GM12878 (cell line): ENCODE measurements around the gene MB21D2. TPM values are rescaled to one million over a fixed set of nuclear protein-coding genes. Genes with fewer than 3 reads are reported as not detected.

Experiments
- FOS ChIP-seq: IDR thresholded peaks from 3 replicates; pipeline ENCODE4 v1.6.1; 2011; ENCODE audit warnings: borderline replicate concordance; ENCODE audit not compliant: insufficient read length; ENCODE audit errors: extremely low read depth
- MLLT1 ChIP-seq: fragments of 450-650 bp; IDR thresholded peaks from 2 replicates; pipeline ENCODE4 v1.6.1; 2016; ENCODE audit warnings: mild to moderate bottlenecking
- MYC ChIP-seq: IDR thresholded peaks from 2 replicates; pipeline ENCODE4 v1.6.1; 2011; ENCODE audit warnings: mild to moderate bottlenecking, low read length, moderate library complexity, inconsistent platforms; ENCODE audit not compliant: insufficient read depth, insufficient replicate concordance, insufficient read length, severe bottlenecking
- POLR2A ChIP-seq: IDR thresholded peaks from 2 replicates; pipeline ENCODE4 v1.6.1; 2011; ENCODE audit warnings: low read depth, mild to moderate bottlenecking, low read length
- SKIL ChIP-seq: fragments of 450-650 bp; IDR thresholded peaks from 2 replicates; pipeline ENCODE4 v1.6.1; 2017; ENCODE audit warnings: mild to moderate bottlenecking, low read depth, inconsistent platforms; ENCODE audit not compliant: poor library complexity, severe bottlenecking
- SMAD1 ChIP-seq: fragments of 450-650 bp; IDR thresholded peaks from 2 replicates; pipeline ENCODE4 v1.6.1; 2018; ENCODE audit warnings: mild to moderate bottlenecking, low read depth; ENCODE audit not compliant: partially characterized antibody
- SMARCA5 ChIP-seq: fragments of 450-650 bp; IDR thresholded peaks from 2 replicates; pipeline ENCODE4 v1.6.1; 2017; ENCODE audit warnings: mild to moderate bottlenecking
- ZNF687 ChIP-seq: fragments of 450-650 bp; IDR thresholded peaks from 2 replicates; pipeline ENCODE4 v1.6.1; 2017; ENCODE audit warnings: mild to moderate bottlenecking, moderate library complexity
- polyA plus RNA-seq, 11 experiments: library from polyadenylated mRNA; depleted of rRNA in 4 of 11; unstranded in 6 of 11; stranded (reverse) in 5 of 11; fragments of >200 nt; fragmentation: Nextera tagmentation in 4 of 11; fragmentation: Illumina TruSeq in 1 of 11; extraction: Ambion mirVana in 4 of 11; extraction: Trizol in 1 of 11; gene quantifications; 1 replicate in 1 of 11; 2 replicates in 10 of 11; pipeline versions ENCODE4 v1.2.1 to v1.2.3, GENCODE V29; 2011 to 2016; ENCODE audit warnings: inconsistent platforms in 2 of 11, missing spikeins in 2 of 11, low read depth in 1 of 11
- total RNA-seq, 4 experiments: library from RNA; depleted of rRNA in 3 of 4; stranded (reverse); fragments of >200 nt in 3 of 4; fragmentation: Illumina TruSeq in 1 of 4; extraction: Trizol in 1 of 4; gene quantifications; 2 replicates each; pipeline versions ENCODE4 v1.2.1 to v1.2.3, GENCODE V29; 2013 to 2021
- TF ChIP-seq, protein P1 (sequence below): fragments of 450-650 bp; IDR thresholded peaks from 2 replicates; pipeline ENCODE4 v1.6.1; 2017; ENCODE audit warnings: mild to moderate bottlenecking, moderate library complexity

Gene MB21D2
- total and polyA plus RNA-seq, 10 of the 15 experiments (the other 5 are each of a cell fraction or from before 2014, with no cell fraction given), result 7.9 to 21.2 (median 15.3) TPM

DNA sequence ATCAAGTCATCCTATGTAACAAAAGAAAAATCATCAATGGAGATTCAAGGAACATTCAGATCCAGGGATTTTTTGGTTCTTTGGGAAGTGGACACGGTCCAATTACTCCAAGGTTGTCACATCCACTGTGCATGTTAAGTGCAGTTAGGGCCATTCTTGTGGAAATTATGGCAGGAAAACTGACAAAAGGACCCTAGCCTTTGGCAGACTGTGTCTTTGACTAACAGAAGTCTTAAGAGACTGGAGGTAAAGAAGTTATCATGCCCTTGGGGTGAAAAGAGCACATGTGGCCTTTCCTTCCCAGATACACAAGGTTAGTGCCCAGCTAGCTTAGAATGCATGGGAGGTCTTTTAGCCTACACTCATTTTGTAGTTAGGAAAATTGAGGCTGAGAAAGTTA is 74.9 kb downstream of the MB21D2 start (continued):
- no peak for TF ChIP-seq ZNF687
- TF ChIP-seq POLR2A, result no peak
- TF ChIP-seq SMAD1, result no peak
- TF ChIP-seq MYC, result no peak
- no peak for TF ChIP-seq SMARCA5
- TF ChIP-seq, protein P1, sequence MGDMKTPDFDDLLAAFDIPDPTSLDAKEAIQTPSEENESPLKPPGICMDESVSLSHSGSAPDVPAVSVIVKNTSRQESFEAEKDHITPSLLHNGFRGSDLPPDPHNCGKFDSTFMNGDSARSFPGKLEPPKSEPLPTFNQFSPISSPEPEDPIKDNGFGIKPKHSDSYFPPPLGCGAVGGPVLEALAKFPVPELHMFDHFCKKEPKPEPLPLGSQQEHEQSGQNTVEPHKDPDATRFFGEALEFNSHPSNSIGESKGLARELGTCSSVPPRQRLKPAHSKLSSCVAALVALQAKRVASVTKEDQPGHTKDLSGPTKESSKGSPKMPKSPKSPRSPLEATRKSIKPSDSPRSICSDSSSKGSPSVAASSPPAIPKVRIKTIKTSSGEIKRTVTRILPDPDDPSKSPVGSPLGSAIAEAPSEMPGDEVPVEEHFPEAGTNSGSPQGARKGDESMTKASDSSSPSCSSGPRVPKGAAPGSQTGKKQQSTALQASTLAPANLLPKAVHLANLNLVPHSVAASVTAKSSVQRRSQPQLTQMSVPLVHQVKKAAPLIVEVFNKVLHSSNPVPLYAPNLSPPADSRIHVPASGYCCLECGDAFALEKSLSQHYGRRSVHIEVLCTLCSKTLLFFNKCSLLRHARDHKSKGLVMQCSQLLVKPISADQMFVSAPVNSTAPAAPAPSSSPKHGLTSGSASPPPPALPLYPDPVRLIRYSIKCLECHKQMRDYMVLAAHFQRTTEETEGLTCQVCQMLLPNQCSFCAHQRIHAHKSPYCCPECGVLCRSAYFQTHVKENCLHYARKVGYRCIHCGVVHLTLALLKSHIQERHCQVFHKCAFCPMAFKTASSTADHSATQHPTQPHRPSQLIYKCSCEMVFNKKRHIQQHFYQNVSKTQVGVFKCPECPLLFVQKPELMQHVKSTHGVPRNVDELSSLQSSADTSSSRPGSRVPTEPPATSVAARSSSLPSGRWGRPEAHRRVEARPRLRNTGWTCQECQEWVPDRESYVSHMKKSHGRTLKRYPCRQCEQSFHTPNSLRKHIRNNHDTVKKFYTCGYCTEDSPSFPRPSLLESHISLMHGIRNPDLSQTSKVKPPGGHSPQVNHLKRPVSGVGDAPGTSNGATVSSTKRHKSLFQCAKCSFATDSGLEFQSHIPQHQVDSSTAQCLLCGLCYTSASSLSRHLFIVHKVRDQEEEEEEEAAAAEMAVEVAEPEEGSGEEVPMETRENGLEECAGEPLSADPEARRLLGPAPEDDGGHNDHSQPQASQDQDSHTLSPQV, result no peak
- TF ChIP-seq MLLT1, result no peak
- no peak for TF ChIP-seq FOS
- no peak for TF ChIP-seq SKIL
- TF ChIP-seq, all 136 proteins: peak for 0
